Embryonic facial prominence (tissue), 1 donor: ENCODE results near the gene GDF10.

Experiments used
- DNase-seq: peaks from one replicate; pipeline ENCODE4 v3.0.0-alpha.2; 2016; ENCODE audit errors: extremely low spot score

GDF10 gene

DNA sequence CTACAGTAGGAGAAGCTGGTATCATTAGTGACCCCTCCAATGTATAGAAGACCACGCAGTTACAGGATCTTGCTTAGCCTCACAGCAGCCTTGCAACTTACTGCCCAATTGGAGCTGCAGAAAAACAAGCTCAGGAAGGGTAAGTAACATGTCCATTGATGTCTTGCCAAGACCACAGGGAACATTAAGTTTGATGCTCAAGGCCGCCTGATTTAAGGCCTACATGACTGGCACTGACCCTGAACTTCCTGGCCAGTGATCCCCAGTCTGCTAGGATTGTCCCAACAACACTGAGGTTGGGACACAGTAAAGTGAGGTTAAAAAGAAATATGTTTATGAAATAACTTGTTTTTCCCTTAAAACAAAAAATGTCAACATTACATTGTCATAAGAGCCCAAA lies 15.4 kb downstream of the GDF10 start:
- no peak for DNase-seq

DNA sequence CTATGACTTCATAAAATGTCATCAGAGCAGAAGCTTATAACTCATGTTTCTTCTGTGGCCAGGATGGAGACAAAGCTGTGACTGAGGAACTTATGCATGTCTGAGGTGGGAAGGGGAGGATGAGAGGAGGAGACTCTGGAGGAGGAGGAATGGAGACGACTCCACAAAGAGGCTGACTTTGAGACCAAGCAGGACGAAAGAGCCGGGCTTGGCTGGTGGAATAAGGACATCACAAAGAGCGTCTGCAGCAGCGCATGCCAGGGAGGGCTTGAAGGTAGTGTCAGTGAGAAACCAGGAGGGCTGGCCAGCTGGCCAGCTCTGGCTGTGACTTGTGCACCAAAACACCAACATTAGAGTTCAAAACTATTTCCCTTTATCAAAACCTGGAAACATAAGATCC lies 16.1 kb downstream of the GDF10 start:
- no peak for DNase-seq

DNA sequence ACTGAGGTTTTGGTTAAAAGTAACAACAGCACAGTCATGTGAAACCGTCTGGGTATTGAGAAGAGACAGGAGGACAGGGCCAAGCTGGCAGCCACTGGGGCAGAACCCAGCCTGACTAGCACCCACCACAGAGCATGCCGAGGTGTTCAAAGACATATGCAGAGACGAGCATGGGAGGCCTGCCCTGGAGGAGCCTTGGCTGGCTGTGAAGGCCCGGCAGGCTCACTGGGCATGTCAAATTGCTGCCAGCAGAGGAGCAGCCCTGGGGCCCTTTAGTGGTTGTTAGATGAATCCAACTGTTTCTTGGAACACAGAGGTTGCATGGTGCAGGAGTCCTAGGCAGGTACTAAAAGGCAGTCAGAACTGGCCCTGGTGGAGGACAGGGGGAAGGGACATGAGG lies 17.3 kb downstream of the GDF10 start:
- DNase-seq = no peak

DNA sequence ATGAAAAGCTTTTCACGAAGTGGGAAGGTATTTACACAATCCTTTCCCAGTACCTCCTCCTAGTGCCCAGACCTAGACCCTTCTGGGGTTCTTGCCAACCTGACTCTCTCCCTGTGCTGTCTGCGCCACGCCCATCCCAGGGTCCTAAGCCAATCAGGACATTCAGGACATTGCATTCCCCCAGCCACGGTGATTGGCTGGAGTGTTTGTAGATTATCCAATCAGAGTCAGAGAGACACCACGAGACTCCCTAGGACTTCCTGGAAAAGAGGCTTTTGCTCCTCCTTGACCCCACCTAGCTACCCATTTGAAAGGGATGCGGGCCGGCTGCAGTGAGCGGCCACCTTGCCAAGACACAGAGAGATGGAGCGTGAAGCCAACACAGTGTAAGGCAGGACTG lies 18.7 kb downstream of the GDF10 start:
- no peak for DNase-seq

DNA sequence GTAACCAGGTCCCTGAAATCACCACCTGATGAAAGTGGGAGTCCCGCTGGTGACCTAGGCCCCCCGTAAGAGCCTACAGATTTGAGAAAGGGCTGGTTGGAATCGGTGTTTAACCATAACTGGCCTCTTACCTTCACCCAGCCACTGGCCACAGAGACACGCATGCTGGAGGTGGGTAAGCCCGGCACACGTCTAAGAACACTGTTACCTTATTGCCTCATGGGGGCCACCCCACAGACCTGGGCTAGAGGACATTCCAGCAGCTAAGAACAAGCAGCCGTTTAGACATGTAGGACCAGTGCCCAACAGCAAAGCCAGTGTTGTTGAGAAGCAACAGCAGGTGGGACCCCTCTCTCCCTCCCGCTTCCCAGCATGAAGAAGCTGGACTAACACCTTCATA lies 19.8 kb downstream of the GDF10 start:
- DNase-seq = no peak

DNA sequence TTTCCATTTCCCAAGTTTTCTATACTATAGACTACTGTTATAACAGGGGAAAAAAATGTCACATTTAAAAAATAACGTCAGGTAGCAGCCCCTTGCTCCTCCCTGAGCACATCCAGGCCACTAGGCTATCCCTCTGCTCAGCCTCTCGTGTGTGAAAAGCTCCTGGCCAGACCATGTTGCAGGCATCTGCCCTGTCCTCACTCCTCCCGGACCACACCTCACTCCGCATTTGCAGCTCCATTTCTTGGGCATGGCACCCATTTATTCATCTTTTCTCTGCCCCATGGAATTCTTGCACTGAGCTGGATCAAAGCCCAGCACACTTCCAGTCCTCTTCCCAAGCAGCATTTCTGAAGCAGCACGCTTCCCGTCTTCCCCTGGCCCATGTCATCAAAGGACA lies 20.8 kb downstream of the GDF10 start:
- no peak for DNase-seq

DNA sequence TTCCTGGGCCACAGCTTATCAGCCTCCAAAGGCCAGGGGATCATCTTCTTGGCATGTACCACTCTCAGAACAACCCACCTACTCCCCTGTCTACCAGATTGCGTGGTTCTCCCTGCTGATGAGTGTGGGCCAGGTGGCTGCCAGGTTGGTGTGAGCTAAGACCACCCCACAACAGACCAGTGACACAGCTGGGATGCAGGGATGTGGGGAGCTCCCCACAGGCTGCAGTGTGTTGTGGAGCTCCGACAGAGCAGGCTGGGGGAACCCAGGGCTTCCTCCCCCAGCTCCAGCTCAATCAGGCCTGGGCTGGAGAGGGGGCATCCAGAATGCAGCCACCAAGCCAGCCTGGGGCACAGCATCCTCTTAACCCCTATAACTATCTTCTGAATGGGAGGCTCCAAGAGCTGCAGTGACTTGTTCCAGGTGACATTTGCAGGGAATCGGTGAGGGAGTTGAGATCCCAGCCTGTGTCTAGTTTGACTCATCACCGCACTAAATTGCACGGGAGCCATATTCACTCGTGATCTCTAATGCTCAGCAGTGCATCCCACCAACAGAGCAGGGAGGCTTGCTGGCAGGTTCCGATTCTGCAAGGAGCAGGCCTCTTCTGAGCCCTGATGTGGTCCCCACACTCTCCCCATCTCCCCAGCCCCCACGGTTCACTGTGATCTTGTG lies 21.7 kb downstream of the GDF10 start:
- DNase-seq = no peak

DNA sequence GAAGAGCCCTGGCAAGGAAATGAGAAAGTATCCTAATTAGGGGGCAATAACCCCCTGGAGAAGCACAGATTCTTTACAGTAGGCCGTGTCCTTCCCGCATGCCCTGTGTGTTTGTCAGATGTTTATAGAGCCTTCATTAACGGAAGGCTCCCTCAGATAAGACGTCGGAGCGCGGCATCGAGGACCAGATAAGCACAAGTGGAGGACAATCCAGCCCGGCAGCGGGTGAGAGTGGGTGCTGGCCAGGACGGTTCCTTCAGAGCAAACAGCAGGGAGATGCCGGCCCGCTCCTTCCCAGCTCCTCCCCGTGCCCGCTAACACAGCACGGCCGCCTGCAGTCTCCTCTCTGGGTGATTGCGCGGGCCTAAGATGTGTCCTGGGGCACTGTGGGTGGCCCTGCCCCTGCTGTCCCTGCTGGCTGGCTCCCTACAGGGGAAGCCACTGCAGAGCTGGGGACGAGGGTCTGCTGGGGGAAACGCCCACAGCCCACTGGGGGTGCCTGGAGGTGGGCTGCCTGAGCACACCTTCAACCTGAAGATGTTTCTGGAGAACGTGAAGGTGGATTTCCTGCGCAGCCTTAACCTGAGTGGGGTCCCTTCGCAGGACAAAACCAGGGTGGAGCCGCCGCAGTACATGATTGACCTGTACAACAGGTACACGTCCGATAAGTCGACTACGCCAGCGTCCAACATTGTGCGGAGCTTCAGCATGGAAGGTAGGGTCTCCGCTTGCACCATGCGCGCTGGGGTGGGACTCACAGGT lies 22.5 kb downstream of the GDF10 start, which contains the start of gene GDF2:
GDF2 (plus strand) TSS at position 155 of the 762 bp plus-strand sequence; CDS start at position 370, 215 bp downstream.
- DNase-seq = no peak

DNA sequence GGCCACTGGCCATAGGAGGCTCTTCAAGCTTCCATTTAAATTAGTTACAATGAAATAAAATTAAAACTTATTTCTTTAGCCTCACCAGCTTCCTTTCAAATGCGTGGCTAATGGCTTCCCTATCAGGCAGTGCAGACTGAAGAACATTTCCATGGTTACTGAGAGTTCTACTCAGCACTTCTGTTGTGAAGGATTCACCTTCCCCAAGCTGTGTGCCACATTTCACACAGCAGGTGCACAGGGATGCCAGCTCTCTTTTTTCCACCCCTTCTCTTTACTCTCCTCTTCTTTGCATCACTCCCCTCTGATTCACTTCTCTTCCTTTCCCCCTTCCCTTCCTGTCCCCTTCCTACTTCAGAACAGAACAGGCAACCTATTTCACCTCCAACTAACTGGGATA lies 23.1 kb downstream of the GDF10 start:
- no peak for DNase-seq

DNA sequence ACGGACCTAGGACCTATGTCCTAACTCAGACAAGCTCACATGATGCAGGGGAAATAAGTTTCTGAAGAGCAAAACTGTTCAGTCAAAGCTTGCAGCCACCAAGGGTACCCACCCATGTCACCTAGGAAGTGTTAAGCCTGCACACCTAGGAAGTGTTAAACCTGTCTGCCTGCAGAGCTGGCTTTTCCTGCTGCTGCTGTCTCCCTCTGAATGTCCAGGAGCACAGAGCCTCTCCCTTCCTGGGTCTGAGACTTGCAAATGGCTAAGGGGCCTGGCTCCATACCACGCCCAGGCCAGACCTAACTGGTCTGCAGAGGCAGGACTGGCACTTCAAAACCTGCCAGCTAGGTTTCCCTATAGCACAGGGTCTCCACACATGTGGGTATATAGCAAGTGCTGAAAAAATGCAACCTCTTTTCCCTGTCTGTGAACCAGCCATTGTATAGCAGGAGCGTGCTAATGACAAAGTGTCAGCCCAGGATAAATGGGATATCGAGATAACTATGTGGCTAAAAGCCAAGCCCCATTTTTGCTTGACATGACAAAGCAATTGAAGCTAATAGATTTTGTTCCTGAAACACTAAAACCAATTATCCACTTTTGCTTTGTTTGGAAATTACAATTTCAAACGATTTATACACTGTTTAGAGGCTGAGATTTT lies 23.8 kb downstream of the GDF10 start:
- no peak for DNase-seq

DNA sequence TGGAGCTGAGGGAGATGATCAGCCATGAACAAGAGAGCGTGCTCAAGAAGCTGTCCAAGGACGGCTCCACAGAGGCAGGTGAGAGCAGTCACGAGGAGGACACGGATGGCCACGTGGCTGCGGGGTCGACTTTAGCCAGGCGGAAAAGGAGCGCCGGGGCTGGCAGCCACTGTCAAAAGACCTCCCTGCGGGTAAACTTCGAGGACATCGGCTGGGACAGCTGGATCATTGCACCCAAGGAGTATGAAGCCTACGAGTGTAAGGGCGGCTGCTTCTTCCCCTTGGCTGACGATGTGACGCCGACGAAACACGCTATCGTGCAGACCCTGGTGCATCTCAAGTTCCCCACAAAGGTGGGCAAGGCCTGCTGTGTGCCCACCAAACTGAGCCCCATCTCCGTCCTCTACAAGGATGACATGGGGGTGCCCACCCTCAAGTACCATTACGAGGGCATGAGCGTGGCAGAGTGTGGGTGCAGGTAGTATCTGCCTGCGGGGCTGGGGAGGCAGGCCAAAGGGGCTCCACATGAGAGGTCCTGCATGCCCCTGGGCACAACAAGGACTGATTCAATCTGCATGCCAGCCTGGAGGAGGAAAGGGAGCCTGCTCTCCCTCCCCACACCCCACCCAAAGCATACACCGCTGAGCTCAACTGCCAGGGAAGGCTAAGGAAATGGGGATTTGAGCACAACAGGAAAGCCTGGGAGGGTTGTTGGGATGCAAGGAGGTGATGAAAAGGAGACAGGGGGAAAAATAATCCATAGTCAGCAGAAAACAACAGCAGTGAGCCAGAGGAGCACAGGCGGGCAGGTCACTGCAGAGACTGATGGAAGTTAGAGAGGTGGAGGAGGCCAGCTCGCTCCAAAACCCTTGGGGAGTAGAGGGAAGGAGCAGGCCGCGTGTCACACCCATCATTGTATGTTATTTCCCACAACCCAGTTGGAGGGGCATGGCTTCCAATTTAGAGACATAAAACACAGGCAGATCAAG lies 25.6 kb downstream of the GDF10 start:
- DNase-seq = no peak

DNA sequence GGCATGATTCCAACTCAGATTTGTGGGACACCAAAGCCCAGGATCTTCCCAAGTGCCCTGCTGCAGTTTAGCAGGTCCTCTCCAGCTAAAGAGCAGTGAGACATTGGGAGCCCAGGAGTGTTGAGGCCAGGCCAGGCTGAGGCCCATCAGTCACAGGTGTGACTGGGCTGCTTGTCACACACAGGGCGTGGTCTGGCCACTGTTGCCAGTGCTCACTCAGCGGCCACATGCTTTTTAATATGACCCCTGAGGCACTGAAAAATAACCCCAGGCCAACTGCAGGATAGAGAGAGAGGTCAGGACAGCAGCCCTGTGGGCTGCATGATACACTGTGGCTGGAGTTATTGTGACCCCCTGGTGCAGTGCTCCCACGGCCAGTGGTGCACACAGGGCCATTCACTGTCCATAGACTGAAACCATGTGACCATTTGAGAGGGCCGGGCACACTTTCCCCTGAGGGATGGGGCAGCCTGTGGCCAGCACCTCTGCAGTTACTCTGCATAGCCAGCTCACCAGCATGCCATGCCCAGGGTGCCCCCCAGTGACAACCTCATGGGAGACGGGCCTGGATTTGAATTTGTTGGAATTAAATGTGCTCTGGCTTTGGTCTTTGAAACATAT lies 26.4 kb downstream of the GDF10 start:
- DNase-seq = no peak

DNA sequence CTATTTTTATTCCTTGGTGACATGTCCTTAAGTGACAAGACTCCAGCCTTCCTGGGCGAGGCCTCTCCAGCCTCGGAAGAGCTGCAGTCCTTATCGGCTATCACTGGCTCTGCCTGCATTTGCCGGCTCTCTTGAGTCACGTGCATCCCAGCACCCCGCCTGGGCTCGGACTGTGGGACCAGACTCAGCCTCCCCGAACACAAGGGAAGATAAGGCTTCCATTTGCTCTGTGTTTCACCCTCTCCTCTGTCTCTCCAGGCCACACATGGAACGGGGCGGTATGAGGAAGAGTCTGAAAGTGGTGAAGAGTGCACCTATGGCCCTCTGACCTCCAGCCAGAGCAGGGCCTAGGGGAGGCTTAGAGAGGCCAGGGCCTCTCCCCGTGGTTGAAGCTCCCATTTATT lies 26.9 kb downstream of the GDF10 start:
- DNase-seq = no peak

DNA sequence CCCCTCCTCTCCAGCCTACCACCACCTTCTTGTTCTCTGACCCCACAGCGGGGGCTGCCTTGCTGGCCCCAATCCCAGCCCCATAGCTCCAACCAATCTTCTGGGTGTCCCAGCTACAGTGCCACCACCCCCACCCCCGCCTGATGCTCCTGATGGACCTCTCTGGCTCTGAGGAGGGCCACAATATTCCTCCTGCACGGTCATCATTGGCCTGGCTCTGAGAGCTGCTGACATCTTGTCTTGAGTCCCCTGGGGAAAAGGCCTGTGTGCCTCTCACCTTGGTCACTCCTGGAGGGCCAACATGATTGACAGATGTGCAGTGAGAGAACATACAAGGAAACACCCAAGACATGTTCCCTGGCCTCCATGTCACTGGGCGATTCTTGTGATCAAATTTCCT lies 29.9 kb downstream of the GDF10 start:
- DNase-seq = no peak

DNA sequence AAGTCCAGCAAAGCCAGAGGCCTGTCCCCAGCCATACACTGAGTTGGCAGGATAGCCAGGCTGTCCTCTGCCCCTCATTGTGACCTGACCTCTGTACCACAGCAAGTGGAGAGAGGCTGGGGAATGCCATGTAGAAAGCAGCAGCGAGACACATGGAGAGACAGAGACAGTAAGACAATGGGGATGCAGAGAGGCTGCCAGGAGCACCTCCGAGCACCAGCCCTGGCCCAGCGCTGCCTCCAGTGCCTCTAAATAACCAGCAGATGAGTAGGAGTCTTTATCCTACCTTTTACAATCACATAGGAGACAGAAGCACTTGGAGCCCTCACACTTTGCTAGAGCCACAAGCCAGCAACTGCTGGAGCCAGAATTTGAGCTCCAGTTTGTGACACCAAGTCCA lies 30.4 kb downstream of the GDF10 start:
- DNase-seq = no peak

DNA sequence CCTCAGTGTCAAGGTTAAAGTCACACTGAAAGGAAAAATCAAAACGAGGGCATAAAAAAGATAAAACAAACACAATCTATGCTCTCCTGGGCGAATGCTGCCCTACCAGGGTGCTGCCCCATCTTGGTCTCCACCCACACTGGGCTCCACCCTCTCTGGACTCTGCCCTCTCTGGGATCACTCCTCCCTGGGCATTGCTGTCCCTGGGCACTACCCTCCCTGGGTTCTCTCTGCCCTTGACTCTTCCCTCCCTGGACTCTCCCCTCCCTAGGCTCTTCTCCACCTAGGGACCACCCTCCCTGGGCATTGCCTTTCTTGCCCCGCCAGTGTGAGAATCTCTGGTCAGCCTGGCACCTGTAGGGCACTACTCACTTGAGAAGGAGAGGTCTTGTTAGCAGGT lies 30.8 kb downstream of the GDF10 start:
- DNase-seq = no peak

DNA sequence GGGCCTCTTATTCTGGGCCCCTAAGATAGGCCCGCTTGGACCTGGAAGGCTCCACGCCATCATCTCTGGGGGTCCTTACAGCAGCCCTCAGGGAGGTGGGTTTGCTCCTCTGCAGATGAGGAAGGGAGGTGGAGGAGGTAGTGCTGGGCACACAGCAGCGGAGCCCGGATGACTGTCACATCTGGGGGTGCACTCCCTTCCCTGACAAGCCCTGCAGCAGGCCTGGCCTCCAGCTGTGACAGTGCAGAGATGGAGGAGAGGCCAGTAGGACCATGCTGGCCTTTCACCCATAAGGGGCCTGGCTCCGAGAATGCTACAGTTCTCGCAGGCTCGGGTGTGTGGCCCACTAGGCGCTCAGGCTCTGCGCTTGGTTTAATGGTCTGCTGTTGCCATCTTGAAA lies 31.5 kb downstream of the GDF10 start:
- no peak for DNase-seq

DNA sequence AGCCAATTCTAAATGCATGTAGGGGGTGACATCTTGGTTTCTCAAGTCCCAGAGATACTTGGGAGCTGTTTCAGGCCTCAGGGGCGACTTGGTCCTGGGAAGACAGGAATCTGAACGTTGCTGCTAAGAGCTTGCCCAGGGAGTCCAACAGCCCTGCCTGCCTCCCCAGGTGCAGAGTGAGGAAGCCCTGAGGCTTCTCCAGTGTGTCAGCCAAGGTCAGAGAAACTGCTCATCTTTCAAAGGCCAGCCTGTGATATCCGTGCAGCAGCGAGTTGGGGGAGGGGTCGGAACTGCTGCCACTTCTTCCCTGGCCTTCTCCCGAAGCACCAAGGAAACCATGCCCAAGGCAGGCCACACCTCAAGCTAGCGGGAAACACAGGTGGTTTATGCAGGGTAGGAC lies 32.0 kb downstream of the GDF10 start:
- no peak for DNase-seq

DNA sequence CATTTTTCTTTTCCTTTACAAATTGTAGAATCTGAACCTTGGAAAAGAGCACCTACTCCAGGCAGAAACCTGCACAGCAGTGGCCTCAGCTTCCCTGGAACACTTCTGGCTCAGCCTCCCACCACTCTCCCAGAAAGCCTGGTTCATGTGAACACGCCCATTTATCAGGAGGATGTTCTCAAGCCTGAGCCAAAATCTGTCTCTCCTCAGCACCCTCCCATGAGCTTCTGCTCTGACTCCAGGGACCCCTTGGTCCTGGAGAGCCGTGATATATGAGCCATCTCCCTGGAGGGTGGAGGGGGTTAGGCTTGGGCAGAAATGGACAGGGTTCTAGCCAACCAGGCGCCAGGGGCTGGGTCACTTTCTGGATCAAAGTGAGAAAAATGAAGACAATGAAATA lies 32.4 kb downstream of the GDF10 start:
- no peak for DNase-seq

DNA sequence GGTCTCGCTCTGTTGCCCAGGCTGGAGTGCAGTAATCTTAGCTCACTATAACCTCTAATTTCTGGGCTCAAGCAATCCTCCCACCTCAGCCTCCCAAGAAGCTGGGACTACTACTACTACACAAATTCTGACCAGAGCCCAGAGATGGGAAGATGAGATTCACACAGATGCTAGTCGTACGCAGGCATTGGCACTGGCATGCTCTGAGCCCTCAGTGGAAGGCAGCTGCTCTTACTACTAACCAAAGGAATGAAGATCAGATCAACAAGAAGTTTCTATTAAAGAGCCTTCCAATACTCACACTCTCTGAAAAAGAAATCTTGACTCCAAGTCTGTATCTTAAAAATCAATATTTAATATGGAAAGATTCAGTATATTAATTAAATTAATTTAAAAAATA lies 32.9 kb downstream of the GDF10 start:
- DNase-seq = no peak

DNA sequence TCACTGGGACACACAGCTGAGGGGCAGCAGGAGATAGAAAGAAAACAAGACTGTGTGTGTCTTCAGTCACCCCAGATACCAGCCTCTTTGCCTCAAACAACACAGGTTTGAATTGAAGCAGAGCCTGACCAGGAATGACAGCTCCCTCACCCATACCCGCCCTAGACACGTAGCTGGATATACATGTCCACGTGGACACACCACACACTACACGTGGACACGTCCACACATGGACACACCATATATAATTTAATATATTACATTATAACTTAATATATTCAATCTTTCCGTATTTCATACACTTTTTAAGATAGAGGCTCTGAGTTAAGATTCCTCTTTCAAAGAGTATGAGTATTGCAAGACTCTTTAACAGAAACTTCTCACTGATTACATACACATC lies 33.5 kb downstream of the GDF10 start:
- no peak for DNase-seq
